Prostate gland (tissue), 2 donors: Measurements from ENCODE around the gene CYB561D1.

Experiments
- POLR2A ChIP-seq: fragments of 450-650 bp; IDR thresholded peaks from one replicate; pipeline ENCODE4 v1.6.1; 2016; ENCODE audit warnings: antibody characterized with exemption, mild to moderate bottlenecking
- POLR2AphosphoS5 ChIP-seq: sonication (generic); formaldehyde crosslinking; IDR thresholded peaks from one replicate; pipeline ENCODE4 v1.6.1; 2017; ENCODE audit warnings: antibody characterized with exemption
- TF ChIP-seq, protein P1 (sequence below), 4 experiments: fragments of 200-600 bp in 2 of 4; fragments of 450-650 bp in 2 of 4; sonication (generic) in 2 of 4; IDR thresholded peaks; 1 replicate in 3 of 4; 2 replicates in 1 of 4; pipeline ENCODE4 v1.5.1; 2016 to 2019; ENCODE audit warnings: antibody characterized with exemption in 4 of 4, mild to moderate bottlenecking in 2 of 4, moderate library complexity in 2 of 4

- TF ChIP-seq, protein P1, sequence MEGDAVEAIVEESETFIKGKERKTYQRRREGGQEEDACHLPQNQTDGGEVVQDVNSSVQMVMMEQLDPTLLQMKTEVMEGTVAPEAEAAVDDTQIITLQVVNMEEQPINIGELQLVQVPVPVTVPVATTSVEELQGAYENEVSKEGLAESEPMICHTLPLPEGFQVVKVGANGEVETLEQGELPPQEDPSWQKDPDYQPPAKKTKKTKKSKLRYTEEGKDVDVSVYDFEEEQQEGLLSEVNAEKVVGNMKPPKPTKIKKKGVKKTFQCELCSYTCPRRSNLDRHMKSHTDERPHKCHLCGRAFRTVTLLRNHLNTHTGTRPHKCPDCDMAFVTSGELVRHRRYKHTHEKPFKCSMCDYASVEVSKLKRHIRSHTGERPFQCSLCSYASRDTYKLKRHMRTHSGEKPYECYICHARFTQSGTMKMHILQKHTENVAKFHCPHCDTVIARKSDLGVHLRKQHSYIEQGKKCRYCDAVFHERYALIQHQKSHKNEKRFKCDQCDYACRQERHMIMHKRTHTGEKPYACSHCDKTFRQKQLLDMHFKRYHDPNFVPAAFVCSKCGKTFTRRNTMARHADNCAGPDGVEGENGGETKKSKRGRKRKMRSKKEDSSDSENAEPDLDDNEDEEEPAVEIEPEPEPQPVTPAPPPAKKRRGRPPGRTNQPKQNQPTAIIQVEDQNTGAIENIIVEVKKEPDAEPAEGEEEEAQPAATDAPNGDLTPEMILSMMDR (IDR thresholded peaks at IDR 0.05): no peak
- TF ChIP-seq POLR2A: no peak
- TF ChIP-seq POLR2AphosphoS5: no peak
Measured at GRCh38 chr1:109485001-109485400, 8.9 kb upstream of the CYB561D1 start.
